GM23338 (cell line): ENCODE data around the gene CHRM1.

Source experiments
- CREB1 ChIP-seq: fragments of 250-450 bp; sonication (Bioruptor Pico); IDR thresholded peaks from 2 replicates; pipeline ENCODE4 v1.5.0; 2020; ENCODE audit warnings: low read depth, mild to moderate bottlenecking, moderate library complexity
- EZH2 ChIP-seq: fragments of 200-600 bp; sonication (generic); IDR thresholded peaks from one replicate; pipeline ENCODE4 v1.8.0; 2017; ENCODE audit warnings: antibody characterized with exemption, mild to moderate bottlenecking, low read depth; ENCODE audit not compliant: unreplicated experiment
- EZH2phosphoT487 ChIP-seq: fragments of 200-600 bp; sonication (generic); IDR thresholded peaks from one replicate; pipeline ENCODE4 v1.8.1; 2018; ENCODE audit warnings: antibody characterized with exemption; ENCODE audit not compliant: unreplicated experiment
- JUNB ChIP-seq: IDR thresholded peaks from one replicate; pipeline ENCODE4 v1.6.1; 2016; ENCODE audit warnings: antibody characterized with exemption; ENCODE audit not compliant: unreplicated experiment
- NANOG ChIP-seq: IDR thresholded peaks from 2 replicates; pipeline ENCODE4 v1.6.1; 2016; ENCODE audit warnings: antibody characterized with exemption, borderline replicate concordance
- POLR2AphosphoS5 ChIP-seq: IDR thresholded peaks from 2 replicates; pipeline ENCODE4 v1.6.1; 2016; ENCODE audit warnings: antibody characterized with exemption, low read depth
- STAT1 ChIP-seq: IDR thresholded peaks from one replicate; pipeline ENCODE4 v1.6.1; 2016; ENCODE audit warnings: antibody characterized with exemption; ENCODE audit not compliant: unreplicated experiment
- ZNF114 ChIP-seq: fragments of 250-450 bp; sonication (Bioruptor Pico); IDR thresholded peaks from 2 replicates; pipeline ENCODE4 v1.5.0; 2020; ENCODE audit warnings: mild to moderate bottlenecking, moderate library complexity
- ZNF331 ChIP-seq: fragments of 250-450 bp; sonication (Bioruptor Pico); IDR thresholded peaks from 2 replicates; pipeline ENCODE4 v1.5.0; 2020; ENCODE audit warnings: low read depth, mild to moderate bottlenecking, moderate library complexity
- TF ChIP-seq, protein P1 (sequence below): IDR thresholded peaks from one replicate; pipeline ENCODE4 v1.6.1; 2018; ENCODE audit warnings: antibody characterized with exemption; ENCODE audit not compliant: unreplicated experiment
- TF ChIP-seq, protein P2 (sequence below), 2 experiments: fragments of 200-600 bp in 1 of 2; sonication (generic) in 1 of 2; conservative IDR thresholded peaks; 2 replicates each; pipeline versions ENCODE4 v1.5.1 to v1.6.1; 2016 to 2017; ENCODE audit warnings: antibody characterized with exemption in 2 of 2, low read depth in 2 of 2, mild to moderate bottlenecking in 2 of 2, moderate library complexity in 1 of 2
- TF ChIP-seq, protein P3 (sequence below): IDR thresholded peaks from 2 replicates; pipeline ENCODE4 v1.6.1; 2016; ENCODE audit warnings: antibody characterized with exemption

DNA sequence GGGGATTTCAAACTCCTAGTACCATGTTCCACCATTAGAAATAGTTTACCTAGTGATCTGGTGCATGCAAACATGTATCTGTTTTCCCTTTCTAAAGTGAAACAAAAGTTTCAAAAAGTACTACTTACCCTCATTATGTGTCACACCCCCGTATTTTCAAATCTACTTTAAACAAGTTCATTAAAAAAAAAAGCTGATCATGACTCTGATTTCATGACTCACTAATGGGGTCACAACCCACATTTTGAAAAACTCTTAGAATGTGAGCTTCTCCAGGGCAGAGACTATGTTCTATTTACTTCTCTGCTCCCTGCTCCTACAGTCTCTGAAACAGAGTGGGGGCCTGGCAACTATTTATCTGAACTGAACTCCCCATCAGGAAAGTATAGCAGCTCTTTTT is 18.2 kb downstream of the CHRM1 start:
- TF ChIP-seq, protein P1, sequence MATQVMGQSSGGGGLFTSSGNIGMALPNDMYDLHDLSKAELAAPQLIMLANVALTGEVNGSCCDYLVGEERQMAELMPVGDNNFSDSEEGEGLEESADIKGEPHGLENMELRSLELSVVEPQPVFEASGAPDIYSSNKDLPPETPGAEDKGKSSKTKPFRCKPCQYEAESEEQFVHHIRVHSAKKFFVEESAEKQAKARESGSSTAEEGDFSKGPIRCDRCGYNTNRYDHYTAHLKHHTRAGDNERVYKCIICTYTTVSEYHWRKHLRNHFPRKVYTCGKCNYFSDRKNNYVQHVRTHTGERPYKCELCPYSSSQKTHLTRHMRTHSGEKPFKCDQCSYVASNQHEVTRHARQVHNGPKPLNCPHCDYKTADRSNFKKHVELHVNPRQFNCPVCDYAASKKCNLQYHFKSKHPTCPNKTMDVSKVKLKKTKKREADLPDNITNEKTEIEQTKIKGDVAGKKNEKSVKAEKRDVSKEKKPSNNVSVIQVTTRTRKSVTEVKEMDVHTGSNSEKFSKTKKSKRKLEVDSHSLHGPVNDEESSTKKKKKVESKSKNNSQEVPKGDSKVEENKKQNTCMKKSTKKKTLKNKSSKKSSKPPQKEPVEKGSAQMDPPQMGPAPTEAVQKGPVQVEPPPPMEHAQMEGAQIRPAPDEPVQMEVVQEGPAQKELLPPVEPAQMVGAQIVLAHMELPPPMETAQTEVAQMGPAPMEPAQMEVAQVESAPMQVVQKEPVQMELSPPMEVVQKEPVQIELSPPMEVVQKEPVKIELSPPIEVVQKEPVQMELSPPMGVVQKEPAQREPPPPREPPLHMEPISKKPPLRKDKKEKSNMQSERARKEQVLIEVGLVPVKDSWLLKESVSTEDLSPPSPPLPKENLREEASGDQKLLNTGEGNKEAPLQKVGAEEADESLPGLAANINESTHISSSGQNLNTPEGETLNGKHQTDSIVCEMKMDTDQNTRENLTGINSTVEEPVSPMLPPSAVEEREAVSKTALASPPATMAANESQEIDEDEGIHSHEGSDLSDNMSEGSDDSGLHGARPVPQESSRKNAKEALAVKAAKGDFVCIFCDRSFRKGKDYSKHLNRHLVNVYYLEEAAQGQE = no peak
- TF ChIP-seq, protein P2, sequence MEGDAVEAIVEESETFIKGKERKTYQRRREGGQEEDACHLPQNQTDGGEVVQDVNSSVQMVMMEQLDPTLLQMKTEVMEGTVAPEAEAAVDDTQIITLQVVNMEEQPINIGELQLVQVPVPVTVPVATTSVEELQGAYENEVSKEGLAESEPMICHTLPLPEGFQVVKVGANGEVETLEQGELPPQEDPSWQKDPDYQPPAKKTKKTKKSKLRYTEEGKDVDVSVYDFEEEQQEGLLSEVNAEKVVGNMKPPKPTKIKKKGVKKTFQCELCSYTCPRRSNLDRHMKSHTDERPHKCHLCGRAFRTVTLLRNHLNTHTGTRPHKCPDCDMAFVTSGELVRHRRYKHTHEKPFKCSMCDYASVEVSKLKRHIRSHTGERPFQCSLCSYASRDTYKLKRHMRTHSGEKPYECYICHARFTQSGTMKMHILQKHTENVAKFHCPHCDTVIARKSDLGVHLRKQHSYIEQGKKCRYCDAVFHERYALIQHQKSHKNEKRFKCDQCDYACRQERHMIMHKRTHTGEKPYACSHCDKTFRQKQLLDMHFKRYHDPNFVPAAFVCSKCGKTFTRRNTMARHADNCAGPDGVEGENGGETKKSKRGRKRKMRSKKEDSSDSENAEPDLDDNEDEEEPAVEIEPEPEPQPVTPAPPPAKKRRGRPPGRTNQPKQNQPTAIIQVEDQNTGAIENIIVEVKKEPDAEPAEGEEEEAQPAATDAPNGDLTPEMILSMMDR (conservative IDR thresholded peaks at IDR 0.05; ENCODE audit: low read depth in 2 of 2) = no peak
- no peak for TF ChIP-seq STAT1
- TF ChIP-seq ZNF331 (CRISPR knock-in tag) = no peak
- TF ChIP-seq POLR2AphosphoS5 = no peak
- no peak for TF ChIP-seq CREB1 (CRISPR knock-in tag)
- no peak for TF ChIP-seq EZH2
- no peak for TF ChIP-seq ZNF114 (CRISPR knock-in tag)
- TF ChIP-seq EZH2phosphoT487 = no peak
- TF ChIP-seq, protein P3, sequence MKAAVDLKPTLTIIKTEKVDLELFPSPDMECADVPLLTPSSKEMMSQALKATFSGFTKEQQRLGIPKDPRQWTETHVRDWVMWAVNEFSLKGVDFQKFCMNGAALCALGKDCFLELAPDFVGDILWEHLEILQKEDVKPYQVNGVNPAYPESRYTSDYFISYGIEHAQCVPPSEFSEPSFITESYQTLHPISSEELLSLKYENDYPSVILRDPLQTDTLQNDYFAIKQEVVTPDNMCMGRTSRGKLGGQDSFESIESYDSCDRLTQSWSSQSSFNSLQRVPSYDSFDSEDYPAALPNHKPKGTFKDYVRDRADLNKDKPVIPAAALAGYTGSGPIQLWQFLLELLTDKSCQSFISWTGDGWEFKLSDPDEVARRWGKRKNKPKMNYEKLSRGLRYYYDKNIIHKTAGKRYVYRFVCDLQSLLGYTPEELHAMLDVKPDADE = no peak
- TF ChIP-seq JUNB = no peak
- no peak for TF ChIP-seq NANOG
